Stimulated activated CD8-positive, alpha-beta memory T cell treated with anti-CD3 and anti-CD28 coated beads, Interleukin-4, amount 100 ng/mL, for 24 hours (primary cell): Measurements from ENCODE around the gene MISP3.

ENCODE experiments used
- DNase-seq: peaks from one replicate; pipeline ENCODE4 v3.0.0-alpha.2; 2020; ENCODE audit warnings: low read depth

Gene MISP3

GRCh38 chr19:14122924-14123323 lies 50.3 kb downstream of the MISP3 start:
- no peak for DNase-seq
